Neural crest cell (in vitro differentiated cells): Measurements from ENCODE around the gene GPANK1. TPM values are rescaled to one million over a fixed set of nuclear protein-coding genes. Genes with fewer than 3 reads are reported as not detected.
A peak's percentile ranks its signal among the peaks of the same experiment; 100 is the strongest.

Source experiments
- DNase-seq: peaks from one replicate; pipeline ENCODE4 v3.0.0; 2021; ENCODE audit warnings: low read depth, mixed read lengths, low spot score
- H3K27ac Mint-ChIP-seq: one replicate; pipeline ENCODE4 v1.8.0; 2021; ENCODE audit warnings: mild to moderate bottlenecking, mixed read lengths; ENCODE audit not compliant: unreplicated experiment
- H3K27me3 Mint-ChIP-seq: 2 replicates; pipeline ENCODE4 v1.8.0; 2021; ENCODE audit warnings: low read depth, mild to moderate bottlenecking, mixed read lengths
- H3K36me3 Mint-ChIP-seq: 2 replicates; pipeline ENCODE4 v1.8.0; 2021; ENCODE audit warnings: low read depth, mild to moderate bottlenecking, mixed read lengths
- H3K4me1 Mint-ChIP-seq: 2 replicates; pipeline ENCODE4 v1.8.0; 2021; ENCODE audit warnings: mixed read lengths
- H3K4me3 Mint-ChIP-seq: one replicate; pipeline ENCODE4 v1.8.0; 2021; ENCODE audit warnings: mild to moderate bottlenecking, mixed read lengths
- H3K9me3 Mint-ChIP-seq: 2 replicates; pipeline ENCODE4 v1.8.0; 2021; ENCODE audit warnings: mixed read lengths
- CTCF ChIP-seq: fragments of 200-600 bp; sonication (generic); conservative IDR thresholded peaks from 2 replicates; pipeline ENCODE4 v1.5.0; 2021; ENCODE audit warnings: antibody characterized with exemption, mild to moderate bottlenecking
- long read RNA-seq: library from polyadenylated mRNA; unstranded; transcript quantifications from one replicate; pipeline ENCODE4 v2.0.0, GENCODE V29; 2020
- total RNA-seq: library from RNA; stranded (reverse); gene quantifications from 2 replicates; pipeline ENCODE4 v1.2.1, GENCODE V29; 2021

The GPANK1 gene
- 16.8 and 17.6 TPM in 2 replicates for total RNA-seq
- long read RNA-seq, partial matches to known transcripts = 3 of 7 reads
- long read RNA-seq, other reads (novel, unspliced or antisense) = 0 of 7 reads

DNA sequence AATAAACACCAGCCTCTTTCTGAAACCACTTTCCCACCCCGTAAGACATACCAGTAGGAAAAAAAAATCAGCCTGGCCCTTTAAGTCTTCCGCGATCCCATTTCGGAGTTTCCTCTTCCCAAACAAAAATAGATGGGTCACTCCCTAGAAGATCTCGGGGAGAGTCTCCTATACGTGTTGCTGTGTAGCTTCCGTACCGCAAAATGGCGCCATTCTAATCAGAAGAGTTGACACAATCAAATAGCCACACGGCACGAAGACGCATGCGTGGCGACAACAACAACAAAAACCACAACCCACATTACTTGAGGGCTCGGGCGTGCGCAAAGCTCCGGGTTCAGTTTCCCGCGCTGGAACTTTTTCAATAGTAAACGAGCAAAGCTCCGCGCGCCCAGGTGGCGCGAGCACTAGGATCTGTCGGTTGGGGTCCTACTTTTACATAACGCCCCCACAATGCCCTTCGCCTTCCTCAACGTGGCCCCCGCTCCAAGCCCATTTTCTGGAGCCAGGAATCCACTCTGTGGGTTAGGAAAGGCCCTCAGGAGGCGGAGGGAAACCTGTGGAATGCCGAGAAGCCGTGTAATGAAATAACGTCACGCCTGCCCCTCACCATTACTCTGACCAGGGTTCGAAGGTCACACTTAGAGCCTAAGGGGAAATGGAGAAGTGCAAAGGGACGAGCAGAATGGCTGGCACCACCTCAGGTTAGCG lies at the start of gene GPANK1:
TSS of gene GPANK1 (minus strand) at position 208 of the 711 bp plus-strand sequence. CDS start 519 bp downstream, outside the sequence.
- Mint-ChIP-seq H3K4me1 (peaks cover 45% of the 10 kb centered on the region), H3K36me3 (peaks cover 8% of the 10 kb centered on the region), H3K4me3 (peak within 1 kb of the TSS; percentile 93), H3K27me3 (no peaks in the 10 kb centered on the region), H3K9me3 (no peaks in the 10 kb centered on the region), H3K27ac (peak within 1 kb of the TSS; percentile 81)
- no peak for TF ChIP-seq CTCF
- peak; percentile 74 for DNase-seq

DNA sequence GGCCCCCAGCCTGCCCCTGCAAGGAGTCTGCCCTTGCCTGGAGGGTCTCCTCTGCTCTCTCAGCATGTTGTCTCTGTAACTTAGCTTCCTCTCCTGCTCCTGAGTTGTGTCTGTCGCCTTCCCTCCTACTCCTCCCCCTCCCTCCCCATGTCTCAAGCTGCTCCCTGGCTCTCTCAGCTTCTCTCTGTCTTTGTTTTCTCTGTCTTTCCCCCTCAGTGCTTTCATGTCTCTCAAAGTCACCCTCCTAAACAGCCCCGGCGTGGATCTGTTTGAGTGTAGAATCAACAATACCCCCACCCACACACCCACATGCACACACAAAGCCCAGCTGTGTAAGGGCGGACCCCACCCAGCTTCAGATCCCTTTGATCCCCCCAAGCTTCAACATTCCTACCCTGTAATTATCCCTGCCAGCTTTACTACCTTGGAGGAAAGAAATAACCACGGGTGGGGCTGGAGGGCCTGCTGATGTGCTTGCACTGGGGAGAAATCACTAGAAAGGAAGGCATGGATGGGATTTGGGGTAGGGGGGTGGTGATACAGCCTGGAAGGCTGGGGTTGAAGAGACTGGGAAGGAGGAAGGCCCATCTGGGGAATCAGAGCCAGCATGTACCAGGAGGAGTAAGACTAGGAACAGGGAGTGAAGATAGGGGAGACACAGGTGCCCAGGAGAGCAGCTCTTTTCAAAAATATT lies 49.3 kb upstream of the GPANK1 start:
- TF ChIP-seq CTCF = no peak
- Mint-ChIP-seq H3K27me3 (no peaks in the 10 kb centered on the region), H3K27ac (peak overlapping the region; percentile 96), H3K4me3 (peak overlapping the region; percentile 36), H3K4me1 (peaks cover 27% of the 10 kb centered on the region), H3K36me3 (no peaks in the 10 kb centered on the region), H3K9me3 (no peaks in the 10 kb centered on the region)
- DNase-seq = no peak

- peak overlapping the region; percentile 96 for H3K27ac Mint-ChIP-seq
- no peak overlapping the region for H3K4me3 Mint-ChIP-seq
- no peak for DNase-seq
- H3K36me3 Mint-ChIP-seq = no peaks in the 10 kb centered on the region
- no peaks in the 10 kb centered on the region for H3K9me3 Mint-ChIP-seq
- no peak for TF ChIP-seq CTCF
- H3K27me3 Mint-ChIP-seq = no peaks in the 10 kb centered on the region
- H3K4me1 Mint-ChIP-seq = peaks cover 27% of the 10 kb centered on the region
Observed at GRCh38 chr6:31713465-31713864, 48.7 kb upstream of the GPANK1 start.

DNA sequence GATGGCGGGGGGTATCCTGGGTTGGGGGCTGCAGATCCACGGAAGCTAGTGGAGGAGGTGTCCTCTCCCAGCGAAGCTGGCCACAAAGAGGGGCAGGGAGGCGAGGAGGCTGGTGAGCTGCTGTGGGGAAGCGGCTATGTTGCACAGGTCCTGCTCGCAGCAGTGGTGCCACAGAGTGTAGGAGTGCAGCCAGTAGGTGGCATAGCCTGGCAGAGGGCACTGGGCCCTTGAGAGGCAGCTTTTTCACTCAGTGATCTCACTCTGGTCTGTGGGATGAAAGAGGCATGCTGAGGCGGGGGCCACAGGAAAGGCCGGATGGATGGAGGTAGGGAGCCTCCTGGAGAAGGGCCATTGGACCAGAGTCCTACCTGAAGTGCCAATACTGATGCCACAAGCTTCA lies 47.5 kb upstream of the GPANK1 start:
- Mint-ChIP-seq H3K27me3 (no peaks in the 10 kb centered on the region), H3K27ac (peak overlapping the region; percentile 90), H3K4me1 (peaks cover 27% of the 10 kb centered on the region), H3K4me3 (no peak overlapping the region), H3K9me3 (no peaks in the 10 kb centered on the region), H3K36me3 (no peaks in the 10 kb centered on the region)
- no peak for DNase-seq
- no peak for TF ChIP-seq CTCF

- no peaks in the 10 kb centered on the region for H3K9me3 Mint-ChIP-seq
- TF ChIP-seq CTCF = no peak
- H3K36me3 Mint-ChIP-seq = no peaks in the 10 kb centered on the region
- DNase-seq = no peak
- no peaks in the 10 kb centered on the region for H3K27me3 Mint-ChIP-seq
- no peak overlapping the region for H3K27ac Mint-ChIP-seq
- H3K4me3 Mint-ChIP-seq = no peak overlapping the region
- H3K4me1 Mint-ChIP-seq = peaks cover 27% of the 10 kb centered on the region
Observed at GRCh38 chr6:31711233-31711632, 46.4 kb upstream of the GPANK1 start.
